NCI-H146 treated with DMSO at 0.1 percent for 48 hours (cell line): ENCODE measurements around the gene AKNA.

Experiments
- DNase-seq: peaks from one replicate; lab custom pipeline; 2025; ENCODE audit not compliant: unreplicated experiment; lab: John Stamatoyannopoulos, UW

AKNA gene

DNA sequence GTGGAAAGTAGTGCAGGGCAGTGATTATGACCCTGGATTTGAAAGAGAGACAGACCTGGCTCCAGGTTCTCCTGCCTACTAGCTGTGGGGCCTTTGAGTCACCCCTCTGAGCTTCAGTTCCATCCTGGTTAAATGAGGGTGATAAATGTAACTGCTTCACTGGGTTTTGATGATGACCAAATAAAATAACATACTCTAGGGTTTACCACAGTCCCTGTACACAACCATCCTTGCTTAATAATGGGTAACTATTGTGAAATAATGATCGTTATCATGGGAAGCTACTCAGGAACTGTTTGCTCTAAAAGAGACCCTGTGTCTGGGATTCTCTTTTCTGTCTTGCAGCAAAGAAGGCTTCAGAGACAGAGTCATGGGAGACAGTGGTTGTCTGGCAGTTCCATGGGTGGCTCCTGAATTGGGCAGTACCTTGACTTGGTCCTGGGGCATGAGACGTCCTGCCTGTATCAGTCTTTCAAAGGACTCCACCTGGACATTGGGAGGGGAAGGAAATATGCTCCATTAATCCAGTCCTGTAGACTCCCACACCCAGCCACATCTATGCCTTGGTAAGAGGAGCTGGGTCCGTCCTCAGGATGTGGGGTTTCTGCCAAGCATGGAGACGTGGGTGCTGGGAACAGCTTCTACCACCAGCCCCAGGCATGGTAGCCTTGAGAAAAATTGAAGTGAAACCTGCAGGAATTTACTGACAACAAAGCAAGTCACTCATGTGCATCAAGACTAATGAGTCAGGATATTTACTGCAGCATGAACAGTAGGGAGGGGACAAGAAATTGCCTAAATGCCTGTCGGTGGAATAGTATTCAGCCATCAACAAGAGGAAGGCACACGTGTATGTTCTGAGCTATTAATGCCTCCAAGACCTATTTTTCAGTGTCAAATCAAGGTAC, 23.4 kb downstream of the AKNA start:
- DNase-seq = no peak

DNA sequence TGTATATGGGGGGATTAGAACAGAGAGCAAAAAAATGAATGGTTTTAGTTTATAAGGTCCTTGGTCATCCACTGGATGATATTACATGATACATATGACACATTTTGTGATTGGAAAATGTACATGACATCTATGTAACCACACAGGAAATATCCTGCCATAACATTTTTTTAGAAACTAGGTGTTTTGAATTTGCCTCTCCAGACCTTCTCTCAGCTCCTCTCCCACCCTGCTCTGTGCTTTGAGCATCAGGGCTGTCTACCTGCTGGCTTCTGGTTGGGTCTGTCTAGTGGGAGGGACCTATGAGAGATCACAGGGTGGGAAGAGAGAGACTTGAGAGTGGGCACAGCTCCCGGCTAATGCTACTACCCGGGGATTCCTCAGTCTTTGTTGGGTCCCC, 24.4 kb downstream of the AKNA start:
- DNase-seq = no peak

DNA sequence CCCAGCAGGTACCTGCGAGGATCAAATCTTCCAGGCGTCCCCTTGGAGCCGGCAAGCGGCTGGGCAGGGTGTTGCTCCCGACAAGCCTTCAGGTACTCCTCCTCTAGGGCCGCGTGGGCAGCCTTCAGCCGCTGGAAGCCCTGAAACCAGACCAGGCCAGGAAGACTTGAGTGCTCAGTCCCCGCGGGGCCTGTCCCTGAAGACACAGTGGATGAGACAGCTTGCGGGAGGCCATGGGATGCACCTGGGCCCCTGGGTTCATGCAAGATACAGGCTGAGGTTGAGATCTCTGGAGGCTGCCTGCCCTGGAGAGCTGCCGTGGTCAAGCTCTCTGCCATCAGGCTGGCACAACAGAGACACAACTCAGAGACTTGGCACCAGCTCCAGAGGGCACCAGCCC, 25.4 kb downstream of the AKNA start:
- no peak for DNase-seq

DNA sequence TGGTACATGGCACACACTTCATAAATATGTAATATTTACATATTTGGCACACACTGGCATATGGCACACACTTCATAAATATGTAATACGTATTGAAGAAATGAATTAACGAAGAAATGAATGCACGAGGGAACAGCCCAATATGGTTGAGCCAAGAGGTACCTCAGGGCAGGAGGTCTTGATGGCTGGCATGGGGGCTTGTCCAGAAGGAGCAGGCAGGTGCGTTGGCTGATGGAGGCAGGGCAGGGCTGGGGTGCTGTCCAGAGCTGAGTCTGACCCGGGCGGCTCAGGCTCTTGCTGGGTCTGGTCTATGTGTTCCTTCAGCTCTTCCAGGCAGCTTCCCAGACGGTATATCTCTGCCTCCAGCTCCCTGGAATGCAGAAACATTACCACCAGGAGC, 26.2 kb downstream of the AKNA start:
- no peak for DNase-seq

DNA sequence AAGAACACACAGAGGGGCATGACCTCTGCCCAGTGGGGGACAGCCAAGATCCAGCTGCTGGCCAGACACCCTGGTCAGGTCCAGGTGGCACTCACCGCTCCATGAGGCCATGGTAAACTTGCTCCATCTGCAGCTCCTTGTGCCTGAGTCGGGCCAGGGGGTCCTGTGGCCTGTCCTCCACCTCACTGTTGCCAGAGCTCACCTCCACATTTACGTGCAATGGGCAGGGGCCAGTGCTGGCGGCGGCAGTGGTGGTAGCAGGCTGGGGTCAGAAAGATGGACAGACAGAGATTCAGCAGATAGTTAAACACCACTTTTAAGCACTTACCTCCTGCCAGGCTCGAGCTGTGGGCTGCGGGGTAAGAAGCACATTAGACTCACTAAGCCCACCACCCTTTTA, 28.0 kb downstream of the AKNA start:
- no peak for DNase-seq

DNA sequence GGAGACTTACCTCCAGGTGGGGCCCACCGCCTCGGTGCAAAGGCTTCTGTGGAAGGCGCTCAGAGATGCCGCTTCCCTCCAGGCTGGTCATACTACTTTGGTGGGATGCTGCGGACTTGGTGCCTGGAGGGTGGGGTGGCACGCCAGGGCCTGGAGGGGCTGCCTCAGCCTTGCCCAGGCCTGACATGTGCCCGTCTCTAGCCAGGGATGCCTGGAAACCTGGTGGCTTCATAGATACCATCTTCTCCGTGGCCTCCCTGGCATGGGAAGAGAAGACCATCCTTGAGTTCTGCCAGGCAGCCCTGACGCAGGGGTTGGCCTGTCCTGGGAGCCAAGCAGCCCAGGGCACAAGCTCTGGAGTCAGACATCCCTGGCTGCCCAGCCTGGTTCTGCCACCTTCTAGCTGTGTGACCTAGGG, 29.9 kb downstream of the AKNA start:
- no peak for DNase-seq

DNA sequence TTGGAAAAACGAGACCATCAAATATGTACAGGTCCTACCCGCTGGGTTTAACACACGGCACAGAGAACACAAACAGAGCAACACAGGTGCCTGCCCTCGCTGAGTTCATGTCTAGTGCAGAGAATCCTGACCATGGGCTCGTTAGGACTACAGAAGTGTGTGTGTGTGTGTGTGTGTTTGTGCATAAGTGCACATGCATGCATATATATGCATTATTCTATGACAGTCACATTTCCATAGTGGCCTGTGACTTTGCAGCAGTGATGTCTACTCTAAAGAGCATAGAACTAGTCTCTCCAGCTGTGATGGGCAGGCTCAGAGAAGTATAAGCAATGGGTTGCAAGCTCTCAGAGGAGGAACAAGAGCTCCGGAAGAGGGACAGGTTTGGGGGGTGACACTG, 30.4 kb downstream of the AKNA start:
- DNase-seq = no peak

DNA sequence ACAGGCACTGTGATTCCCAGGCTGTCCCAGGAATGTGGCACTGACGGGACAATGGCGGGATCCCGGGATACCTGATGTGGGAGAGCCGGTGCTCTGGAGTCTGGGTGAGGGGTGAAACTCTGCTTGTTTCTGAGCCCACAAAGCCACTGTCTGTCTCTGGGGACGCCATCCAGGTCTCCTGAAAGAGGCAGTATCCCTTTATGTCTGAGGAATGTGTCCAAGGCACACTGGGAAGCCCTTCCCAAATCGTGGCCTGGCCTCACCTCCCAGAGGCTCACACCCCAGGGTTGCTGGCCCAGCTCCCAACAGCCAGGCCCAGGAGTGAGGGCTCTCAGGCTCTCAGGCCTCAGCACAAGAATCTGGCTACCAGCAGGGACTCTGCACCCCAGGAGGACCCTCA, 31.0 kb downstream of the AKNA start:
- DNase-seq = no peak

DNA sequence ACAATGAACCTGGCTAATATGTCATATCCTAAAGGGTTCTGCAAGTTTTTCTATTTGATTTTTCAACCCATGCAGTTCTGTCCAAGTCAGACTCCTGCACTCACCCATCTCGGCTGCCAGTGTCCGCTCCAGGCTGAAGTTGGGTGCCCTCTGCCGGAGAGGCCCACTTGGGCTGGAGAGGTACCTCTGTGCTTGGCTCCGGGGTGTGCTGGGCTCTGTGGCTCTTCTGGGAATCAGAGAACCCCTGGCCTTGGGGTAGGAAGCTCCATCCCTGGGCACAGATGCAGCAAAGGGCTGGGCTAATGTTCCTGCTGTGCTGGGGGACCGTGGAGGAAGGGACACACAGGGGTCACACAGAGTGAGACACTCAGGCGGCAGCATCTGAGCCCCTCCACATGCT, 32.0 kb downstream of the AKNA start:
- no peak for DNase-seq

DNA sequence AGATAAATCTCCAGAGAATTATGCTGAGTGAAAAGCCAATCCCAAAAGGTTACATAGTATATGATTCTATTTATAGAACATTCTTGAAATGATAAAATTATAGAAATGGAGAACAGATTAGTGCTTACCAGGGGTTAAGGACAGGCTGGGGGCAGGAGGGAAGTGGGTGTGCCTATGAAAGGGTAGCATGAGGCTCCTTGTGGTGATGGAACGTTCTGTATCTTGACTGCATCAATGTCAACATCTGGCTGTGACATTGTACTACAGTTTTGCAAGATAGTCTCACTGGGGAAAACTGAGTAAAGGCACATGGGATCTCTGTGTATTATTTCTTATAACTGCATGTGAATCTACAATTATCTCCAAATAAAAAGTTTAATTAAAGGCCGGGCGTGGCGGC, 35.9 kb downstream of the AKNA start:
- DNase-seq = no peak

DNA sequence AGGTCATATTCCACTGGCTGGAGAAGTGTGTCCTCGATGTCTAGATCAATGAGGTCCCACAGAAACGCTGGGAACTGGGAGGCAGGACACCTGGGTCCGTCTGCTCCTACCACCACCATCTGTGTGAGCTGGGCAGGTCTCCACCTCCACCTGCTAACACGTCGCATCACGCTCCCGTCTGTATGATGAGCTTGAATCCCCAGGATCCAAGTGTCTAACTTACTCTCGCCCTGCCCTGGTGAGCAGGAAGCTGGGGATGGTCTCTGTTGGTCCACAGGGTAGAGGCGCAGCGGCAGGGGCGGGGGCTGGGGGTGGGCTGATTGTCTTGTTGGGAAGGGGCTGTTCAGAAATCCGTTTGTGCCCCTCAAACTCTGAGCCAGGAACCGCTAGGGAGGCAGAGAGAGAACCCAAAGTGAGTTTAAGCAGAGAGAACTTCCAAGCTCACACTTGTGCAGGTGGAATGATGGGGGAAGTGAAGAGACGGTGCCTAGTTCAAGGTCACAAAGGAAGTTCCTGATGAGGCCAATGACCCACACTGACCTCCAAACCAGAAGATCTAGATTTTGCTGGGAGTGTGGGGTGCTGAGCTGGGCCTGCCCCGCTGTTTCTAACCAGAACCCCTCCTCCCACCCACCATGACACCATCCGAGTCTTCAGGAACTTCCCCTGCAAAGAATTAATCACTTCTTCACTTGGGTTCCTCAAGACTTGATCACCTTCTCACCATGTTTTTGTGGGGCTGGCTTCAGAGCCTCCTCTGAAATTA, 37.0 kb downstream of the AKNA start:
- DNase-seq = no peak

DNA sequence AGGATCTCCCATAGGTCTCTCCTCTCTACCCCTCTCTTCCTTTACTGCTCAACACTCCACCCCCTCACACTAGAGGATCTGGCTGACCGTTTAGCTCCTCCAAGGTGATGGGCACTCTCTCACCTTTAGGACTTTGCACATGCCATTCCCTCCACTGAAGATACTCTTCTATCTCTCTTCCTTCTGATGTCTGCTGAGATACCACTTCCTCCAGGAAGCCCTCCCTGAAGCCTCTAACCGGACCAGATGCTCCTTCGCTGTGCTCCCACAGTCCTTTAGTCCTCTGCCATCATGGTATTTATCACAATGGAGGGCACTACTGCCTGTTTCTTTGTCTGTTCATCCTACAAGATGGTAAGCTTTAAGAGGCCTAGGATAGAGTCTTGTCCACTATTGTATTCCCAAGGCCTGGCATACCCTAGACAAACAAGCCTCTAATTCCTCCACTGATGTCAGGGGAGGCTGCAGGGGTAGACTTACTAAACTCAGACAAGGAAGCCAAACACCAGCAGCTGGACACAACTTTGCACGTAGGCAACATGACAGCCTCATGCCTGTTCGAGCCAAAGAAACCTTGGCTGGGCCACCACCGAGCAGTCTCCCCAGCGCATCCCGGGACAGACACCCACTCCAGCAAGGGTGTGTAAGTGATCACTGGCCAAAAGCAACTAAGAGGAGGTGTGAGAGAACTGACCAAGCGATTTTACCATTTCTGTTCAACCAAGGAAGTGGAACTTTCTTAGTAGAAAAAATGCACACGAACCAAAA, 37.9 kb downstream of the AKNA start:
- no peak for DNase-seq

DNA sequence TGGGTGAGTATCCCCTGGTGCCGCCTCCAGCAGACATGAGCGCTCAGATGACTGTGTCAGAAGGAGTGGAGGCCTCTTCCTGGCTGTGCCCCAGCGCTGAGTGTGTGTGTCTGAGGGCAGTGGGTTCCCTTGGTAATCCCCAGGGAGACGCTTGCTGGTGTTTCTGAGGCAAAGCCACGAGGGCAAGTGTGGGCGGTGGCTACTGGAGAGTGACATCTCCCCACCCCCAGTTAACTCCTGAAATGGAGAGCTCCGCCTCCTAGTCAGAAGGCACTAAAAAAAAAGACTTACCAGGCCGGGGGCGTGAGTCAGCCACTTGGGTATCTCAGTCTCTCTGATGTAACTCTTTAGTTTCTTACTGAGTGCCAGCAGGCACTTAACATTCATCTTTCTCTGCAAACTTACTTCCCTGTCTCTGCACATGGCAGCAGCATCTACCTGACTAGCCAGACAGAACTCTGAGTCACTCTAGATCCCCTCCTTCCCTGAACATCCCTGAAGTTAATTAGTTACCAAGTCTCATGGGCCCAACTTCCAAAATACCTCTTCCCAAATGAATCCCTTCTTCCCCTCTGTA, 38.8 kb downstream of the AKNA start:
- DNase-seq = no peak

DNA sequence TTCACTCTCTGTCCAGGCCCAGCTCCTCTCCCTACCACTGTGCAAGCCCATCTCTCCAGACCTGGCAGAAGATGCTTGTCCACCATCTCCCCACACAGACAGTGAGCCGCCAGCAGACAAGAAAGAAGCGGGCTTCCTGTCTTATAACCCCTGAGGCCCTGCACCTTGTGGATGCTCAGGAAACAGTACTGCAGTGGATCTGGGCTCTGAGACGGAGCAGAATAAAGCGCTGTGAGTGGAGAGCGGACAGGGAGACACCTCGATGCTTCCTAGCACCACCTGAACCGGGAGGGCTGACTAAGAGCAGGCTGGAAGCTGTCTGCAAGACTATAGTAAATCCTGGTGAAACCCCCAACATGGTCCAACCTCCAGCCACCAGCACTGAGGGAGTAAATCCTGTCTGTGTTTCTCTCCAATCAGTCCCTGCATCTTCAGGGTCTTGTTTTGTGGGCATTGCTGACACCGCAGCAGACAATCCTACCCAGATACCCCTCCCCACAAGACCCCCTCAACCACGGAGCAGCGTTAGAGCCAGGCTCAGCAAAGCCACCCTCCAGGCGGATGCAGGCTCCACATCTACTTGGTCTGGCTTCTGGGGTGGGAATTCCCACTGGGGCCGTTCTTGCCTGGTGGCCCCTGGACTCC, 39.4 kb downstream of the AKNA start:
- DNase-seq = no peak

DNA sequence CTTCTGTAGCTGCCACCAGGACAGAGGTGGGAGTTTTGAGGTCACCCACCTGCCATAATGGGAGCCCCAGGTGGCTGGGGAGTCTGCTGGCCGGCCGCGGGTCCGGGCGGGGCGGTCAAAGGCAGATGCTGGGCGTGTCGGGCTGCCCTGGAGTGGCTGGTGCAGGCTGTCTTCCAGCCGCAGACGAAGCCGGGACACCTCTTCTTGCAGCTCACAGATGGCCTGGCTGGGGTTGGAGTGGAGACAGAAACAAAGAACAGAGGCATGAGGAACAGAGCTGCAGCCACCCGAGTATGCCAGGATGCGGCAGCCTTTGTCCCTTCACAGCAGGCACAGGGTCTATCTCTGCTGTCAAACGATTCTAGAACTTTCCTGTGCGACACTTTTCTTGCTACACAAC, 40.1 kb downstream of the AKNA start:
- no peak for DNase-seq

DNA sequence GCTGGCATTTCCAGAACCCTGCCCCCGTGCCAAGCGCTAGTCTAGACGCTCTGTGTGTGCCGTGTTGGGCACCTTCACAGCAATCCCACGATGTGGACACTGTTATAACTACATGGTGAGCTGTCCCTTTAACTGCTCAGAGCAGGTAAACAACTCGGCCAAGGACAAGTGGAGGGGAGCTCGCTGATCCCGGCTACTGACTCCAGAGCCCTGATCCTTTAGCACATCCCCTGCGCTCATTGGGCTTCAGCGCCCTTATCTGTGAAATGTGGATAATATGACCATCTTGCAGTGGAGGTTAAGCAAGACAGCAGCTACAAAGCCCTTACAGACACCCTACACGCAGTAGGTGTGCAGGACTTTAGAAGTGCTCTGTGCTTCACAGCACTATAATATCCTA, 41.6 kb downstream of the AKNA start:
- DNase-seq = no peak

DNA sequence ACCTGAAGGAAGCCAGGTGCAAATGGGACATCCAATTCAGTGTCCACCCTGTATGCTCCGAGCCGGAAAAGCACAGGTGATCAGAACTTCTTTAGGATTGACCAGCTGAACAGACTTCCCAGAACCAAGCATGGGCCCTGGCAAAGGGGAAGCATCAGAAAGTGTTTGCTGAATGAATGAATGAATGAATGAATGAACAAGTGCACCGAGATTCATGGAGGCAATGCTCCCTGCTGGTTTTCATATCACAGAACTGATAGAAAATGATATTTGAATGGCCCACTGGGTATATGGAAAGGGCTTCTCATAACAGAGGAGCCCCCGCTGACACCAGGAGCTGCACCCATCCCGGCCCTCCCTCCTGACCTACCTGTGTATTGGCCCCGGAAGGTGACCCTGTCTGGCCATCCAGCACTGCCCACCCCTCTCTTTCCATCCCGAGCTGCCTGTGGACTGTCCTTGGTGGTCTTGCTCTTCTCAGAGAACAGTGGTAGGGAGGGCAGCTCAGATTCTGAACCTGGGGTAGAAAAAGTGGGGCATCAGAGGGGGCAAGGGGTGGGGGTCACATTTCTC, 42.2 kb downstream of the AKNA start:
- DNase-seq = no peak

DNA sequence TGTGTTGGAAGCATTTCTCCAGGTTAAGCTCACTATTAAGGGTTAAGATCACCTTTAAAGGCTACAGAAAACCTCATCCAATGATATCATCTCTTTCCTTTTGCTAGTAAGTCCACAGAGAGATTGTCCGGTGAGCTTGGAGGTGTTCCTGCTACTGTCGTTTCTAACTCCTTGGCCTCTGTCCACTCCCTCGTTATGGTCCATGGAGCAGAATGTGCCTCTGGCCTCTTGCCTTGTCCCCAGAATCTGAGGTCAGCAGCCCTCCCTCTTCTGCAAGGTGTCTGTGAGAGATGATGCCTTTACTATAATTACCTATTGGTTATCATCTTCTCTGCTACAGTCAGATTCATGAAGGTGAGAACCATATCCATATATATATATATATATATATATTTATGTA, 43.1 kb downstream of the AKNA start:
- DNase-seq = no peak

DNA sequence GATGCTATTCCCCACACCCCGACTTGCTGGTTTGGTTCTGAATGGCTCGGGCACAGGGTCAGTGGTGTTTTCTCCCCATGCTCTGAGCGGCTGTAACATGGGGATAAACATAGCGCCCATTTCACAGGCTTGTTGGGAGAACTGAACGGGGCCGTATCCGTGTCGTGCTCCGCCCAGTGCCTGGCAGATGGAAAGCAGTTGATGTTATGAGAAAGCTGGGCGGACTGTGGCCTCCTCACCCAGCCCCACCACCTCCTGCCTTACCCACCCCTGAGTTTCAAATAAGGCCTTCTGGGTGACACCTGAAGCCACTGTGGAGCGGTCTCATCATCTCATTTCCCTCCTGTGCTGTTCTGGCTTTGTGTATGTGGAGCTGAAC, 43.6 kb downstream of the AKNA start:
- DNase-seq = no peak

DNA sequence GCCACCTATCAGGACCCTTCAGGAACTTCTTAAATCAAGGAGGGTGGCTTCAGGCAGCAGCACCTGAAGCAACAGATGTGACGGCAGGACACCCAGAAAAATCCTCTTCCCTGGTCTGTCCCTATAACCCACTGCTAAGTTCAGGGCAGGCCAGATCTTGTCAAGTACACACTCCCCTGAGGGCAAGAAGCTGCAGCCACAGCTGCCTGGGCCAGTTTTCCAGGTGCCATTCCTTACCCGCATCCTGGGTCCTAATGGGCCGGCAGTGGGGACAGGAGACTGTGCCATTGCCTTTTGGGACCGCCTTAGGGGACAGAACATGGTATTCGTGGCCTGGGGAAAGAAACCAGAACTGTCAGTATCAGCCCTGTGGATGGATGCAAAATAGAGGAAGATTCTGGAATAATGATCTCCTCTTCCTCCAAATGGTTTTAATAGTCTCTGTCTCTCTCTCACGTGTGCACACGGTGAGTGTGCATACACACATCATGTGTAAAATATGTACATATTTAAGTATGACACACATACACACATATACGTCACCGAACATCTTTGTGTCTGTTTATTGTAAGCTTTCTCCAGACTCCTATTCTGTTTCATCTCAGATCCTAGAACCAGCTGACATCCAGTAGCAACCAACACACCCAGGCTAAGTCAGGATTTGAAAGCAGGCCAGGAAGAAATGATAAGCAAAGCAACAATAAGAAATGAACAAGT, 44.2 kb downstream of the AKNA start:
- DNase-seq = no peak
